H9 (cell line): ENCODE measurements around the gene CCN5. TPM values are rescaled to one million over a fixed set of nuclear protein-coding genes. Genes with fewer than 3 reads are reported as not detected.

Source experiments
- DNase-seq: peaks from one replicate; pipeline ENCODE4 v3.0.0-alpha.2; 2017
- H2AFZ ChIP-seq: one replicate; pipeline ENCODE4 v1.6.1; 2013; ENCODE audit warnings: mild to moderate bottlenecking, low read length, control low read depth, moderate library complexity
- H2AK5ac ChIP-seq: 2 replicates; pipeline ENCODE4 v1.6.1; 2013; ENCODE audit warnings: low read length, control low read depth, mixed read lengths; ENCODE audit not compliant: insufficient read length
- H2BK120ac ChIP-seq: one replicate; pipeline ENCODE4 v1.6.1; 2013; ENCODE audit warnings: low read depth, mild to moderate bottlenecking, low read length, control low read depth, inconsistent platforms; ENCODE audit not compliant: poor library complexity, severe bottlenecking
- H2BK12ac ChIP-seq: 2 replicates; pipeline ENCODE4 v1.6.1; 2013; ENCODE audit warnings: low read length, control low read depth, mixed read lengths, low read depth; ENCODE audit not compliant: insufficient read length
- H2BK15ac ChIP-seq: 2 replicates; pipeline ENCODE4 v1.6.1; 2013; ENCODE audit warnings: low read depth, low read length, control low read depth
- H2BK20ac ChIP-seq: one replicate; pipeline ENCODE4 v1.6.1; 2013; ENCODE audit warnings: low read depth, mild to moderate bottlenecking, low read length, control low read depth, inconsistent platforms; ENCODE audit not compliant: poor library complexity, severe bottlenecking
- H2BK5ac ChIP-seq: 2 replicates; pipeline ENCODE4 v1.6.1; 2013; ENCODE audit warnings: low read length, control low read depth, mixed read lengths; ENCODE audit not compliant: insufficient read length
- H3K14ac ChIP-seq: 2 replicates; pipeline ENCODE4 v1.6.1; 2013; ENCODE audit warnings: low read length, control low read depth; ENCODE audit not compliant: insufficient read depth
- H3K18ac ChIP-seq: 2 replicates; pipeline ENCODE4 v1.6.1; 2013; ENCODE audit warnings: low read depth, mild to moderate bottlenecking, mixed read lengths, low read length, control low read depth; ENCODE audit not compliant: insufficient read length
- H3K23ac ChIP-seq: 2 replicates; pipeline ENCODE4 v1.6.1; 2013; ENCODE audit warnings: low read length, control low read depth, mixed read lengths, low read depth; ENCODE audit not compliant: insufficient read length
- H3K23me2 ChIP-seq: 2 replicates; pipeline ENCODE4 v1.6.1; 2013; ENCODE audit warnings: low read depth, mild to moderate bottlenecking, mixed read lengths, low read length, control low read depth; ENCODE audit not compliant: insufficient read length, poor library complexity, severe bottlenecking
- H3K27ac ChIP-seq: 2 replicates; pipeline ENCODE4 v1.5.1; 2013; ENCODE audit warnings: low read length, control low read depth, mixed read lengths, low read depth; ENCODE audit not compliant: insufficient read length
- H3K27me3 ChIP-seq: 2 replicates; pipeline ENCODE4 v1.6.1; 2013; ENCODE audit warnings: low read length, control low read depth, inconsistent platforms; ENCODE audit not compliant: insufficient read depth
- H3K4ac ChIP-seq: 2 replicates; pipeline ENCODE4 v1.6.1; 2013; ENCODE audit warnings: low read depth, mild to moderate bottlenecking, control low read depth, inconsistent platforms, low read length, moderate library complexity
- H3K4me1 ChIP-seq: 2 replicates; pipeline ENCODE4 v1.6.1; 2013; ENCODE audit warnings: low read length, control low read depth, inconsistent platforms; ENCODE audit not compliant: insufficient read depth
- H3K4me2 ChIP-seq: 2 replicates; pipeline ENCODE4 v1.6.1; 2013; ENCODE audit warnings: low read length, control low read depth, mixed read lengths; ENCODE audit not compliant: insufficient read length, insufficient read depth
- H3K56ac ChIP-seq: 2 replicates; pipeline ENCODE4 v1.6.1; 2013; ENCODE audit warnings: low read depth, mild to moderate bottlenecking, mixed read lengths, low read length, control low read depth; ENCODE audit not compliant: insufficient read length
- H3K79me1 ChIP-seq: 2 replicates; pipeline ENCODE4 v1.6.1; 2013; ENCODE audit warnings: low read depth, mild to moderate bottlenecking, moderate library complexity, low read length, control low read depth, inconsistent platforms; ENCODE audit not compliant: insufficient read depth, poor library complexity, severe bottlenecking
- H3K79me2 ChIP-seq: 2 replicates; pipeline ENCODE4 v1.6.1; 2013; ENCODE audit warnings: low read length, control low read depth, inconsistent platforms; ENCODE audit not compliant: insufficient read depth
- H3K9ac ChIP-seq: 2 replicates; pipeline ENCODE4 v1.6.1; 2013; ENCODE audit warnings: low read length, control low read depth, mixed read lengths; ENCODE audit not compliant: insufficient read length; ENCODE audit errors: extremely low read depth
- H3K9me3 ChIP-seq: one replicate; pipeline ENCODE4 v1.6.1; 2013; ENCODE audit warnings: low read depth, low read length, inconsistent platforms; ENCODE audit not compliant: control insufficient read depth
- H3T11ph ChIP-seq: one replicate; pipeline ENCODE4 v1.6.1; 2013; ENCODE audit warnings: mild to moderate bottlenecking, low read length, control low read depth, inconsistent platforms
- H4K20me1 ChIP-seq: one replicate; pipeline ENCODE4 v1.6.1; 2013; ENCODE audit not compliant: control insufficient read depth, insufficient read length, insufficient read depth
- H4K5ac ChIP-seq: 2 replicates; pipeline ENCODE4 v1.6.1; 2013; ENCODE audit warnings: low read depth, mild to moderate bottlenecking, mixed read lengths, low read length, control low read depth; ENCODE audit not compliant: insufficient read length
- H4K8ac ChIP-seq: replicated peaks from 2 replicates; pipeline ENCODE4 v1.6.1; 2013; ENCODE audit warnings: low read length, control low read depth, mixed read lengths, low read depth; ENCODE audit not compliant: insufficient read length
- H4K91ac ChIP-seq: 2 replicates; pipeline ENCODE4 v1.6.1; 2013; ENCODE audit warnings: low read depth, mild to moderate bottlenecking, moderate library complexity, mixed read lengths, low read length, control low read depth; ENCODE audit not compliant: insufficient read length
- H3K27ac Mint-ChIP-seq, 3 experiments: 2 replicates in 2 of 3; 3 replicates in 1 of 3; pipeline ENCODE4 v1.8.0; 2020 to 2021; ENCODE audit warnings: mixed read lengths in 3 of 3, mild to moderate bottlenecking in 1 of 3, moderate library complexity in 1 of 3
- H3K27me3 Mint-ChIP-seq: 2 replicates; pipeline ENCODE4 v1.8.0; 2021; ENCODE audit warnings: low read depth, mild to moderate bottlenecking, moderate library complexity, mixed read lengths
- H3K36me3 Mint-ChIP-seq, 3 experiments: 2 replicates in 2 of 3; 3 replicates in 1 of 3; pipeline ENCODE4 v1.8.0; 2020 to 2021; ENCODE audit warnings: low read depth in 3 of 3, mixed read lengths in 3 of 3; ENCODE audit not compliant: insufficient read depth in 1 of 3
- H3K4me1 Mint-ChIP-seq, 2 experiments: 2 replicates each; pipeline ENCODE4 v1.8.0; 2020; ENCODE audit warnings: mixed read lengths in 2 of 2
- H3K4me3 Mint-ChIP-seq, 2 experiments: 2 replicates in 1 of 2; 3 replicates in 1 of 2; pipeline ENCODE4 v1.8.0; 2020 to 2021; ENCODE audit warnings: mild to moderate bottlenecking in 2 of 2, mixed read lengths in 2 of 2, moderate library complexity in 1 of 2
- H3K9me3 Mint-ChIP-seq, 2 experiments: 2 replicates in 1 of 2; 3 replicates in 1 of 2; pipeline ENCODE4 v1.8.0; 2020; ENCODE audit warnings: mild to moderate bottlenecking in 2 of 2, mixed read lengths in 2 of 2, moderate library complexity in 1 of 2
- CTCF ChIP-seq: fragments of 200-600 bp; sonication (generic); conservative IDR thresholded peaks from 3 replicates; pipeline ENCODE4 v1.8.0; 2021; ENCODE audit warnings: antibody characterized with exemption, mild to moderate bottlenecking
- WGBS: extraction: QIAGEN DNeasy Blood & Tissue Kit; methylation state at CpG from one replicate; pipeline ENCODE4 v1.1.7; 2013; ENCODE audit warnings: missing lambda C conversion rate, low lambda C conversion rate, mixed read lengths; ENCODE audit not compliant: insufficient read length; ENCODE audit errors: extremely low coverage; 5-methylcytosine and 5-hydroxymethylcytosine counted together
- total RNA-seq: library from RNA; stranded (reverse); gene quantifications from 2 replicates; pipeline ENCODE4 v1.2.1, GENCODE V29; 2021

CCN5 gene
- total RNA-seq, 1 experiment from 2014 or later = not detected

- Histone ChIP-seq H3K4ac (no peak overlapping the region), H3K4me1 (no peaks in the 10 kb centered on the region), H4K91ac (no peak overlapping the region), H4K5ac (no peak overlapping the region), H4K8ac (no peak overlapping the region), H2BK15ac (no peak overlapping the region), H2BK120ac (no peak overlapping the region), H4K20me1 (no peaks in the 10 kb centered on the region), H2AFZ (no peak overlapping the region), H2BK12ac (no peak overlapping the region), H3K27me3 (no peaks in the 10 kb centered on the region), H2AK5ac (no peak overlapping the region), H3K79me2 (no peaks in the 10 kb centered on the region), H3K4me2 (no peak overlapping the region), H3K56ac (no peak overlapping the region), H3K23me2 (no peaks in the 10 kb centered on the region), H2BK5ac (no peak overlapping the region), H3K27ac (no peak overlapping the region), H3K14ac (no peak overlapping the region), H3K18ac (no peak overlapping the region), H3K9ac (no peak overlapping the region), H3K23ac (no peak overlapping the region), H3T11ph (no peak overlapping the region), H3K79me1 (no peaks in the 10 kb centered on the region), H2BK20ac (no peak overlapping the region), H3K9me3 (no peaks in the 10 kb centered on the region)
- H3K4me3 Mint-ChIP-seq = no peak overlapping the region
- H3K4me1 Mint-ChIP-seq = peaks cover 1% of the 10 kb centered on the region in 2 experiments
- H3K36me3 Mint-ChIP-seq = no peaks in the 10 kb centered on the region
- TF ChIP-seq CTCF = no peak
- DNase-seq = no peak
- no CpG with 5 or more reads among the region's 5 CpGs for WGBS
- no peak overlapping the region for H3K27ac Mint-ChIP-seq
- no peaks in the 10 kb centered on the region for H3K9me3 Mint-ChIP-seq
- H3K27me3 Mint-ChIP-seq = no peaks in the 10 kb centered on the region; the same call in 1 of the 2 replicates
Observed at GRCh38 chr20:44715499-44716308, 535 bp downstream of the CCN5 start.
